ENCODE data around the gene RUSC1.
"Not testable (repeated sequence)": the region's sequence is repeated elsewhere in the genome, so short reads cannot be mapped to it uniquely, and the experiment has no call there.

Gene RUSC1

GRCh38 chr1:155320661-155321617, at the start of gene RUSC1:
Gene RUSC1 (plus strand): TSS chr1:155320894. CDS start chr1:155321774, 880 bp downstream.
- DNase-seq (ENCODE audit: low read depth in 1 of 2, low spot score in 1 of 2), result peak; percentile 46 to 66

- DNase-seq (ENCODE audit: low read depth in 1 of 2, low spot score in 1 of 2), result no peak
Observed at GRCh38 chr1:155272466-155273342, 48.0 kb upstream of the RUSC1 start.

- peak; percentile 88 to 95 for DNase-seq (ENCODE audit: low read depth in 1 of 2, low spot score in 1 of 2)
Observed at GRCh38 chr1:155273343-155274245, 47.1 kb upstream of the RUSC1 start, which contains the start of gene CLK2. Gene CLK2 (minus strand): TSS chr1:155273504. CDS start chr1:155270977, 2,527 bp downstream.

DNA sequence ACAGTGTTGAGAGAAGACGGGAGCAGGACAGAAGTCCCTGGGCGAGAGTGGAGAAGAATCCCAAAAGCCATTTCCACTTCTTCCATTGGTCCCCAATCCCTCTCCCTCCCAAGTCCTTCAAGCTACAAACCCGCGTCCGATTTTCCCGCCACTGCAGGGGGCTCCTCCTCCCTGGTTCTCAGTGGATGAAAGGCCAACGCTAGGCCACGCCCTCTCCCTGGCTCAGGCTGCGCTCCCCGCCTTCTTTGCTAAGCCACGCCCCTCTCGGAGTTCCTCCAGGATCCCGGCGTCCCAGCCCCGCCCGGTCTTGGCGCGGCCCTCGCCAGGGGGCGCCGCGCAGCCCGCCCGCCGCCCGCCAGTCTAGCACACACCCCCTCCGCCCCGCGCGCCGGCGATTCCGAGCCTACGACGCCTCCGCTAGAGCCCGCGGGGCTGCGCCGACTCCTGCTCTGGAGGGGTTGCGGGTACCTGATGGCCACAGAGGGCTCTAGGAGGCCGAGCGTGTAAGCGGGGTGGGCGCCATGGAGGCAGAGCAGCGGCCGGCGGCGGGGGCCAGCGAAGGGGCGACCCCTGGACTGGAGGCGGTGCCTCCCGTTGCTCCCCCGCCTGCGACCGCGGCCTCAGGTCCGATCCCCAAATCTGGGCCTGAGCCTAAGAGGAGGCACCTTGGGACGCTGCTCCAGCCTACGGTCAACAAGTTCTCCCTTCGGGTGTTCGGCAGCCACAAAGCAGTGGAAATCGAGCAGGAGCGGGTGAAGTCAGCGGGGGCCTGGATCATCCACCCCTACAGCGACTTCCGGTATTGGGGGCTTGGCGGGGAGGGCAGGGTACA, 43.4 kb upstream of the RUSC1 start, which contains the start of gene HCN3:
Gene HCN3, plus strand, starts transcription at position 394 of the 832 bp plus-strand sequence. Its CDS starts 128 bp downstream, at position 522.
- peak; percentile 79 to 89 for DNase-seq (ENCODE audit: low read depth in 1 of 2, low spot score in 1 of 2)

DNA sequence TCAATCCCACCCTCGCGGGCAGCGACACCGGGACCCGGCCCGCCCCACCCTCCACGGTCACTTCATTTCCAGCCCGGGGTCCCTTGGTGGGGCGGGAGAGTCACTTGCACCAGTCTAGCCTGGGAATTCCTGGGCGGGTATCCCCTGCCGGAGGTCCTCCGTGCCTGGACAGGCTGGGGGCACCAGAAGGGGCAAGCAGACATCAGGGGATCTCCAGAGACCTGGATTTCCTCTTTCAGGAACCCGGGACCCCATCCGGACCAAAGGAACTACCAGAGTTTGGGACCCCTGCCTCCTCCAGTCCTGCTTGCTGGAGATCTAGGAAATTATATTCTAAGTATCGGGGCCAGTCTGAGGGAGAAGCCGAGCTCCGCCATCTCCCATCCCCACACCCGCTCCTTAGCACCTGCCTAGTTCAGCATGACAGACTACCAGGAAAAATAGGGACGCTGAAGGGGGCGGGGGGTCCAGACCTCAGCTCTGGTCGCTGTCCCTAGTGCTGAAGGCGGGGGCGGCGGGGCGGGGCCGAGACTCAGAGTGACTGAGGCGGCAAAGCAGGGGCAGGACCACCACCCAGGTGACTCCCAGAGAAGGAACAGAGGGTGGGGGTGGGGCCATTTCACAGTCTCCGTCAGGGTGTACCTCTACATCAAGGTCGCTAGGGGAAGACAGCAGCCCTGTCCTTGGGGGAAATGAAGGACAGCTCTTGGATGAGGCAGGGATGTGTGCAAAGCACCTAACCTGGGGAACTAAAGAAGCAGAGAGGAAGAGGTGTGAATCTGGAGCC, 42.6 kb upstream of the RUSC1 start:
- peak; percentile 48 to 66 for DNase-seq (ENCODE audit: low read depth in 1 of 2, low spot score in 1 of 2)

GRCh38 chr1:155278689-155279160, 42.0 kb upstream of the RUSC1 start:
- DNase-seq (ENCODE audit: low read depth in 1 of 2, low spot score in 1 of 2), result no peak

DNA sequence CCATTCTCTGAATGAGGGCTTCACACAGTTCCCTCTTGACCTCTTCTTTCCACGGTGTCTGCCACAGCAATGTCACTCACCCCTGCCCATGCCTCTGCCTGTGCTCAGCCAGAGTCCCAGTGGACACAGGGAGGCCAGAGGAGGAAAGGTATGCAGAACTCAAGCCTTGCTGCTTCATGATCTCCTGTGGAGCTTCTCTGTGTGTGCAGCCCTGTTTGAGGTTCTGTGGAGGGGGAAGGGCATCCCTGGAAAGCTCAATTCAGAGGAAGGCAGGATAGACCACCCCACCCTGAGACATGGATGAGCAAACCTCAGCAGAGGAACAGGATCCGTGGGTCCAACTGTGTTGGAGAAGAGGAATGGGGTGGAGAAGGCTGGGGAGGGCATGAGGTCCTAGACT, 41.4 kb upstream of the RUSC1 start:
- DNase-seq (ENCODE audit: low read depth in 1 of 2, low spot score in 1 of 2), result no peak

- DNase-seq (ENCODE audit: low read depth in 1 of 2, low spot score in 1 of 2), result no peak
Observed at GRCh38 chr1:155282488-155283091, 38.1 kb upstream of the RUSC1 start.

DNA sequence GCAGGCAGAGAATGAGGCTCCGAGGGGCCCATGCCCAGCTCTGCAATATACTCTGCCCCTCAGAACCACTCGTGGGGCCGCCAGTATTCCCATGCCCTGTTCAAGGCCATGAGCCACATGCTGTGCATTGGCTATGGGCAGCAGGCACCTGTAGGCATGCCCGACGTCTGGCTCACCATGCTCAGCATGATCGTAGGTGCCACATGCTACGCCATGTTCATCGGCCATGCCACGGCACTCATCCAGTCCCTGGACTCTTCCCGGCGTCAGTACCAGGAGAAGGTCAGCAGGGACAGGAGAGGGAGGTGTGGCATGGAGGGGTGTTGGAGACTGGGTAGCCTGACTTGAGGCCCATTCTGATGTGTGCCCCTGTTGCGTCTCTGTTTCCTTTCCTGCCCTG, 36.2 kb upstream of the RUSC1 start:
- DNase-seq (ENCODE audit: low read depth in 1 of 2, low spot score in 1 of 2), result no peak

GRCh38 chr1:155285063-155285462, 35.6 kb upstream of the RUSC1 start:
- DNase-seq (ENCODE audit: low read depth in 1 of 2, low spot score in 1 of 2), result no peak

DNA sequence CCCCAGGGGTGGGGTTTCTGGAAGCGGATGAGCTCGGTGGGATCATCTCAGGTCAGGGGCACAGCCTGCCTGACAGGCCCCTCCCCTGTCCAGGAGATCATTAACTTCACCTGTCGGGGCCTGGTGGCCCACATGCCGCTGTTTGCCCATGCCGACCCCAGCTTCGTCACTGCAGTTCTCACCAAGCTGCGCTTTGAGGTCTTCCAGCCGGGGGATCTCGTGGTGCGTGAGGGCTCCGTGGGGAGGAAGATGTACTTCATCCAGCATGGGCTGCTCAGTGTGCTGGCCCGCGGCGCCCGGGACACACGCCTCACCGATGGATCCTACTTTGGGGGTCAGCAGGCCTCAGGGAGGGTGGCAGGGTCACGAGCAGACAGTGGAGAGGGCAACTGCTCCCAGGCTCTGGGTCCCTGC, 35.1 kb upstream of the RUSC1 start:
- DNase-seq (ENCODE audit: low read depth in 1 of 2, low spot score in 1 of 2), result no peak

DNA sequence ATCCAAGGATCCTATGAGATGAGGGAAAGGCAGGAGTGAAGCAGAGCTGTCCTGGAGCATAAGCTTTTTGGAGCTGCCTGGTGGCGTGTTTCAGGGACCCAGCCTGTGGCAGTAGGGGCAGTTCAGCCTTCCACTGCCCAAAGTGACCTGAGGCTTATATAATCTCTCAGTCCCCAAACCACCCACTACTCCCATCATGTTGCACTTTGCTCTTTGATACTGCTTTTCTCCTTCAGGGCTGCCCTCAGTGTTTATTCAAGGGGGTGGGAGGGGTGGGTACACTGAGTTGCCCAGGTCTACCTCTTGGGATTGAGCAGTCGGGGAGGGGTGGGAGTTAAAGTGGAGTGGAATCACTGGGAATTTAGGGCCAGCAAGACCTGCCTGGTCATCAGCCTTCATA, 34.1 kb upstream of the RUSC1 start:
- no peak for DNase-seq (ENCODE audit: low read depth in 1 of 2, low spot score in 1 of 2)

DNA sequence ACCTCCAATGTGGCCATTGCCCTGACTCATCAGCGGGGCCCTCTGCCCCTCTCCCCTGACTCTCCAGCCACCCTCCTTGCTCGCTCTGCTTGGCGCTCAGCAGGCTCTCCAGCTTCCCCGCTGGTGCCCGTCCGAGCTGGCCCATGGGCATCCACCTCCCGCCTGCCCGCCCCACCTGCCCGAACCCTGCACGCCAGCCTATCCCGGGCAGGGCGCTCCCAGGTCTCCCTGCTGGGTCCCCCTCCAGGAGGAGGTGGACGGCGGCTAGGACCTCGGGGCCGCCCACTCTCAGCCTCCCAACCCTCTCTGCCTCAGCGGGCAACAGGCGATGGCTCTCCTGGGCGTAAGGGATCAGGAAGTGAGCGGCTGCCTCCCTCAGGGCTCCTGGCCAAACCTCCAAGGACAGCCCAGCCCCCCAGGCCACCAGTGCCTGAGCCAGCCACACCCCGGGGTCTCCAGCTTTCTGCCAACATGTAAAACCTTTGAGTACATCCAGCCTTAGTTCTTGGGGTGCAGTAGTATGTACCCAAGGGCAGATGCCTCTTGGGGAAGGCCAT, 32.6 kb upstream of the RUSC1 start:
- DNase-seq (ENCODE audit: low read depth in 1 of 2, low spot score in 1 of 2), result no peak

DNA sequence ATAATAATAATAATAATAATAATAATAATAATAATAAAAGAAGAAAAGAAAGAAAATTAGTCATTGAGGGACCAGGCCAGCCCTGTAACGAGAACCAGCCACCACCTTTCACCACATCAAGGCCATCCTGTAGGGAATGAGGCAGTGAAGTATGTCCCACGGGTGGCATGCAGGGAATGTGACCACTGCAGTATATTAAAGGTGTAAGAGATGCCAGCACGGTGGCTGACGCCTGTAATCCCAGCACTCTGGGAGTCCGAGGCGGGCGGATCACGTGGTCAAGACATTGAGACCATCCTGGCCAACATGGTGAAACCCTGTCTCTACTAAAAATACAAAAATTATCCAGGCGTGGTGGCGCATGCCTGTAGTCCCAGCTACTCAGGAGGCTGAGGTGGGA, 29.7 kb upstream of the RUSC1 start:
- not testable (repeated sequence) for DNase-seq (ENCODE audit: low read depth in 1 of 2, low spot score in 1 of 2)

DNA sequence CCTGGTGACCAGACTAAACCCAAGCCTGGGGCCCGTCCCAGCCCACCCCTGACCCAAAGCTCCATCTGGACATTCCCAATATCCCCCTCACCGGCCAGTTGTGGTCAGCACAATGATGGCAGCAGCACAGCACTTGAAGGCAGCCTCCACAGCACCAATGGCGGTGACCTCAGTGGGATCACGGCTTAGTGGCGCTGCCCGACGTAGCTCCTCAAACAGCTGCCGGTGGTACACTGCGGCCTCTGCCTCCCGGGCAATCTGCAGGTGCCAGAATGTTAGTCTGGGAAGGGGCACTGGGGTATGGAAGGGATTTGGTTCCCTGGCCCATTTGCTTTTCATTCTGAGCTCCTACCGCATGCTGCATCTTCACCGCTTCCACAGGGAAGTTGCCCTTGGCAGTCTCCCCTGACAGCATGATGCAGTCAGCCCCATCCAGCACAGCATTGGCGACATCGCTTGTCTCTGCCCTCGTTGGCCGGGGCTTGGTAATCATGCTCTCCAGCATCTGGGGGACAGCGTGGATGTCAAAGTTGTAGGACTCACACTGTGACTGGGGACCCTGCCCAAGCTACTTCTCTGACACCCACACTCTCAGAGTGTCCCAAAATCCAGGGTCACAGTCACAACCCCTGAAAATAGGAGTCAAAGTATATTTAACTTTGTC, 27.5 kb upstream of the RUSC1 start:
- DNase-seq (ENCODE audit: low read depth in 1 of 2, low spot score in 1 of 2), result no peak

- no peak for DNase-seq (ENCODE audit: low read depth in 1 of 2, low spot score in 1 of 2)
Observed at GRCh38 chr1:155294520-155295182, 26.0 kb upstream of the RUSC1 start.
